Upper lobe of left lung (tissue), 6 donors: ENCODE results near the gene RAP1A. TPM values are rescaled to one million over a fixed set of nuclear protein-coding genes. Genes with fewer than 3 reads are reported as not detected.

Source experiments
- ATAC-seq, 2 donors: fragments of 200-7000 bp; cut with Tn5 transposase; one replicate each; pipeline ENCODE4 v1.9.1; 2022; ENCODE audit warnings: mild to moderate bottlenecking in 2 of 2, moderate library complexity in 2 of 2; ENCODE audit not compliant: low FRiP score in 2 of 2
- DNase-seq, 2 donors: peaks; one replicate each; pipeline ENCODE4 v3.0.0-alpha.2; 2019 to 2020
- H3K27ac ChIP-seq, 4 donors: fragments of 200-600 bp; sonication (generic); one replicate each; pipeline ENCODE4 v1.5.1; 2016 to 2019
- H3K27me3 ChIP-seq, 4 donors: fragments of 200-600 bp; sonication (generic); one replicate each; pipeline ENCODE4 v1.5.1; 2017 to 2019
- H3K36me3 ChIP-seq, 4 donors: fragments of 200-600 bp; sonication (generic); one replicate each; pipeline ENCODE4 v1.5.1; 2016 to 2019
- H3K4me1 ChIP-seq, 4 donors: fragments of 200-600 bp; sonication (generic); one replicate each; pipeline ENCODE4 v1.5.1; 2018 to 2019
- H3K4me3 ChIP-seq, 4 donors: fragments of 200-600 bp; sonication (generic); one replicate each; pipeline ENCODE4 v1.5.1; 2017 to 2019; ENCODE audit warnings: mild to moderate bottlenecking in 2 of 4, moderate library complexity in 1 of 4
- H3K9me3 ChIP-seq, 4 donors: fragments of 200-600 bp; sonication (generic); one replicate each; pipeline ENCODE4 v1.5.1; 2018 to 2019
- CTCF ChIP-seq, 6 experiments: fragments of 450-650 bp in 4 of 6; fragments of 200-600 bp in 2 of 6; sonication (generic) in 2 of 6; IDR thresholded peaks; one replicate each; pipeline ENCODE4 v1.5.1; 2016 to 2019; ENCODE audit warnings: antibody characterized with exemption in 6 of 6
- EP300 ChIP-seq, 4 donors: sonication (generic); formaldehyde crosslinking; IDR thresholded peaks; one replicate each; pipeline ENCODE4 v1.5.1; 2017; ENCODE audit warnings: antibody characterized with exemption in 4 of 4, control low read depth in 2 of 4
- POLR2A ChIP-seq, 4 donors: fragments of 450-650 bp; IDR thresholded peaks; one replicate each; pipeline ENCODE4 v1.5.1; 2016 to 2017; ENCODE audit warnings: antibody characterized with exemption in 4 of 4, mild to moderate bottlenecking in 2 of 4
- POLR2AphosphoS5 ChIP-seq, 2 donors: sonication (generic); formaldehyde crosslinking; IDR thresholded peaks; one replicate each; pipeline ENCODE4 v1.5.1; 2017; ENCODE audit warnings: antibody characterized with exemption in 2 of 2
- WGBS, 2 donors: methylation state at CpG; one replicate each; pipeline ENCODE4 v1.1.5; 2017 to 2018; 5-methylcytosine and 5-hydroxymethylcytosine counted together
- total RNA-seq, 6 donors: library from RNA; depleted of rRNA in 4 of 6; stranded (reverse); fragments of >200 nt in 4 of 6; gene quantifications; one replicate each; pipeline versions ENCODE4 v1.1.0 to v1.2.1, GENCODE V29; 2016 to 2021
- donor health status: DM: no; HTN: no; CAD: no; lungs with moderate emphysema.
- donor health status: DM: no; HTN: yes; CAD: no; lungs with severe emphysema.

Gene RAP1A
- total RNA-seq, 6 donors from 2014 or later = 16.8 to 115 (median 82.6) TPM

GRCh38 chr1:111749628-111750027, 130.0 kb downstream of the RAP1A start:
- peaks cover 0 to 5% (median 2%) of the 10 kb centered on the region in 4 donors for H3K4me1 ChIP-seq
- 62 to 81% methylated on average over 3 of the region's 3 CpGs for WGBS, 2 donors
- no peaks in the 10 kb centered on the region for H3K36me3 ChIP-seq
- H3K27me3 ChIP-seq = no peaks in the 10 kb centered on the region
- no peaks in the 10 kb centered on the region for H3K9me3 ChIP-seq
- ATAC-seq (no peak), DNase-seq (no peak)
- no peak for TF ChIP-seq EP300 (IDR thresholded peaks at IDR 0.05)
- no peak for TF ChIP-seq POLR2A (IDR thresholded peaks at IDR 0.05)
- no peak for TF ChIP-seq POLR2AphosphoS5 (IDR thresholded peaks at IDR 0.05)
- TF ChIP-seq CTCF (IDR thresholded peaks at IDR 0.05) = no peak
- no peak overlapping the region for H3K4me3 ChIP-seq
- H3K27ac ChIP-seq = no peak overlapping the region

GRCh38 chr1:111750856-111751255, 131.3 kb downstream of the RAP1A start:
- Histone ChIP-seq H3K4me1 (peaks cover 0 to 8% (median 6%) of the 10 kb centered on the region in 4 donors), H3K27ac (no peak overlapping the region), H3K36me3 (no peaks in the 10 kb centered on the region), H3K27me3 (no peaks in the 10 kb centered on the region), H3K4me3 (no peak overlapping the region), H3K9me3 (no peaks in the 10 kb centered on the region)
- whole genome bisulfite sequencing, 2 donors = 79 to 87% methylated on average over 2 of the region's 2 CpGs
- DNase-seq (no peak), ATAC-seq (no peak)
- TF ChIP-seq POLR2A (IDR thresholded peaks at IDR 0.05) (no peak), CTCF (IDR thresholded peaks at IDR 0.05) (no peak), POLR2AphosphoS5 (IDR thresholded peaks at IDR 0.05) (no peak), EP300 (IDR thresholded peaks at IDR 0.05) (no peak)

- no peak for ATAC-seq
- Histone ChIP-seq H3K27ac (no peak overlapping the region), H3K27me3 (no peaks in the 10 kb centered on the region), H3K36me3 (no peaks in the 10 kb centered on the region), H3K4me3 (no peak overlapping the region), H3K9me3 (no peaks in the 10 kb centered on the region), H3K4me1 (peaks cover 7 to 19% (median 13%) of the 10 kb centered on the region in 4 donors)
- no peak for DNase-seq
- WGBS, 2 donors = 39 to 51% methylated on average over 2 of the region's 2 CpGs
- no peak for TF ChIP-seq EP300 (IDR thresholded peaks at IDR 0.05)
- no peak for TF ChIP-seq CTCF (IDR thresholded peaks at IDR 0.05)
- no peak for TF ChIP-seq POLR2A (IDR thresholded peaks at IDR 0.05)
- no peak for TF ChIP-seq POLR2AphosphoS5 (IDR thresholded peaks at IDR 0.05)
These were observed 132.5 kb downstream of the RAP1A start for GRCh38 chr1:111751906-111752575.

GRCh38 chr1:111754984-111755330, 135.4 kb downstream of the RAP1A start:
- DNase-seq = peak; percentile 37 to 54

GRCh38 chr1:111755331-111756123, 135.9 kb downstream of the RAP1A start, which contains the start of gene DDX20:
Gene DDX20 (plus strand): TSS chr1:111755901. CDS start chr1:111755925, 24 bp downstream.
- 0% methylated on average over 29 to 46 of the region's 67 CpGs for WGBS, 2 donors
- Histone ChIP-seq H3K4me1 (peaks cover 12 to 28% (median 13%) of the 10 kb centered on the region in 4 donors), H3K27me3 (no peaks in the 10 kb centered on the region), H3K9me3 (no peaks in the 10 kb centered on the region), H3K27ac (peak within 1 kb of the TSS; percentile 79 to 95 (median 90)), H3K36me3 (peaks cover 0 to 25% (median 4%) of the 10 kb centered on the region in 4 donors), H3K4me3 (peak within 1 kb of the TSS; percentile 68 to 96 (median 81))
- ATAC-seq (peak; percentile 98 to 99), DNase-seq (peak; percentile 95 to 98)
- peak; percentile 78 to 99 (median 94) for TF ChIP-seq CTCF (IDR thresholded peaks at IDR 0.05)
- peak in 2 of 4 donors; percentile 57 to 67 for TF ChIP-seq POLR2A (IDR thresholded peaks at IDR 0.05)
- TF ChIP-seq POLR2AphosphoS5 (IDR thresholded peaks at IDR 0.05) = peak; percentile 79 to 85
- peak in 2 of 4 donors; percentile 36 to 81 for TF ChIP-seq EP300 (IDR thresholded peaks at IDR 0.05)

More at GRCh38 chr1:111754984-111755330, 135.4 kb downstream of the RAP1A start:
- H3K36me3 ChIP-seq = peaks cover 0 to 20% (median 0%) of the 10 kb centered on the region in 4 donors
- peak overlapping the region; percentile 79 to 95 (median 90) for H3K27ac ChIP-seq
- TF ChIP-seq POLR2A (IDR thresholded peaks at IDR 0.05) = no peak
- TF ChIP-seq POLR2AphosphoS5 (IDR thresholded peaks at IDR 0.05) = no peak
- H3K27me3 ChIP-seq = no peaks in the 10 kb centered on the region
- no peaks in the 10 kb centered on the region for H3K9me3 ChIP-seq
- H3K4me1 ChIP-seq = peaks cover 12 to 28% (median 13%) of the 10 kb centered on the region in 4 donors
- ATAC-seq = peak in 1 of 2 donors; percentile 32
- peak overlapping the region; percentile 15 to 96 (median 77) for H3K4me3 ChIP-seq
- 0 to 1% methylated on average over 12 of the region's 12 CpGs for WGBS, 2 donors
